GM12878 (cell line): ENCODE measurements around the gene UNC80. TPM values are rescaled to one million over a fixed set of nuclear protein-coding genes. Genes with fewer than 3 reads are reported as not detected.

Experiments used
- ATAC-seq: fragments of 200-7000 bp; cut with Tn5 transposase; 3 replicates; pipeline ENCODE4 v1.9.1; 2020; ENCODE audit warnings: mild to moderate bottlenecking, moderate library complexity
- BruUV-seq: library from RNA; stranded (reverse); fragments of 400-500 nt; replicated peaks from 2 replicates; lab custom pipeline; 2021; lab: Mats Ljungman, UMichigan
- CTCF ChIA-PET: fragments of 300-600 bp; sonication (Branson Sonifier 250); formaldehyde crosslinking; extraction: SDS; loops from one replicate; lab custom pipeline; 2021; ENCODE audit warnings: inconsistent platforms; lab: Yijun Ruan, JAX
- POLR2A ChIA-PET: fragments of 350-600 bp; formaldehyde crosslinking; extraction: SDS; loops from one replicate; lab custom pipeline; 2021; ENCODE audit warnings: inconsistent platforms; lab: Charles Lee
- RAD21 ChIA-PET: fragments of 300-600 bp; sonication (Branson Sonifier 250); formaldehyde crosslinking; loops from one replicate; lab custom pipeline; 2023; ENCODE audit warnings: antibody characterized with exemption; ENCODE audit not compliant: unreplicated experiment; lab: Charles Lee
- SMC1A ChIA-PET: fragments of 300-600 bp; sonication (Branson Sonifier 250); formaldehyde crosslinking; loops from one replicate; lab custom pipeline; 2023; ENCODE audit not compliant: unreplicated experiment, uncharacterized antibody; lab: Charles Lee
- DNase-seq: peaks from one replicate; pipeline ENCODE4 v3.0.0-alpha.2; 2011; ENCODE audit warnings: low read depth, low spot score
- FAIRE-seq: peaks from 3 replicates; lab custom pipeline; 2011; peaks lifted over from hg19 to GRCh38; lab: Jason Lieb, UNC
- H2AFZ ChIP-seq: 2 replicates; pipeline ENCODE4 v1.6.0; 2011; ENCODE audit warnings: low read depth, low read length, control low read depth; ENCODE audit not compliant: control insufficient read depth
- H3K27ac ChIP-seq: 2 replicates; pipeline ENCODE4 v1.5.1; 2011; ENCODE audit warnings: control low read depth; ENCODE audit not compliant: control insufficient read depth, insufficient read depth
- H3K27me3 ChIP-seq, 2 experiments: replicated peaks in 1 of 2; 2 replicates each; pipeline versions ENCODE4 v1.6.0 to v1.6.1; 2011; ENCODE audit warnings: low read length in 1 of 2; ENCODE audit not compliant: control insufficient read depth in 2 of 2, insufficient read depth in 2 of 2
- H3K36me3 ChIP-seq, 2 experiments: 2 replicates each; pipeline ENCODE4 v1.5.1; 2011; ENCODE audit warnings: low read length in 1 of 2; ENCODE audit not compliant: control insufficient read depth in 2 of 2, insufficient read depth in 2 of 2
- H3K4me1 ChIP-seq: 2 replicates; pipeline ENCODE4 v1.6.1; 2011; ENCODE audit warnings: mild to moderate bottlenecking, low read length, moderate library complexity, mixed read lengths; ENCODE audit not compliant: control insufficient read depth, insufficient read depth
- H3K4me2 ChIP-seq: 2 replicates; pipeline ENCODE4 v1.6.0; 2011; ENCODE audit warnings: control low read depth; ENCODE audit not compliant: control insufficient read depth, insufficient read depth
- H3K4me3 ChIP-seq: fragments of 200-600 bp; sonication (generic); 2 replicates; pipeline ENCODE4 v1.5.1; 2016
- H3K79me2 ChIP-seq: 2 replicates; pipeline ENCODE4 v1.6.0; 2011; ENCODE audit warnings: low read length; ENCODE audit not compliant: control insufficient read depth, insufficient read depth
- H3K9ac ChIP-seq: 2 replicates; pipeline ENCODE4 v1.8.0; 2011; ENCODE audit warnings: low read length, control low read depth, mixed read lengths; ENCODE audit not compliant: control insufficient read depth, insufficient read depth
- H3K9me3 ChIP-seq: replicated peaks from 3 replicates; pipeline ENCODE4 v1.5.1; 2011; ENCODE audit warnings: mild to moderate bottlenecking, low read length; ENCODE audit not compliant: control insufficient read depth, insufficient read depth
- H4K20me1 ChIP-seq: 2 replicates; pipeline ENCODE4 v1.6.0; 2011; ENCODE audit not compliant: control insufficient read depth, insufficient read depth
- ASH2L ChIP-seq: fragments of 300-600, 200-600 bp; sonication (generic); IDR thresholded peaks from 2 replicates; pipeline ENCODE4 v1.6.1; 2017; ENCODE audit warnings: low read depth, mild to moderate bottlenecking, borderline replicate concordance
- BHLHE40 ChIP-seq, 2 experiments: fragments of 450-650 bp in 1 of 2; IDR thresholded peaks; 2 replicates each; pipeline ENCODE4 v1.6.1; 2011 to 2017; ENCODE audit warnings: low read depth in 2 of 2, borderline replicate concordance in 1 of 2, improper control_type of control experiment in 1 of 2, low read length in 1 of 2, mild to moderate bottlenecking in 1 of 2
- CHD4 ChIP-seq: fragments of 200-600 bp; sonication (generic); IDR thresholded peaks from 2 replicates; pipeline ENCODE4 v1.6.1; 2016; ENCODE audit warnings: mild to moderate bottlenecking
- MEF2A ChIP-seq: IDR thresholded peaks from 2 replicates; pipeline ENCODE4 v1.6.1; 2011; ENCODE audit warnings: low read depth, mild to moderate bottlenecking, low read length, moderate library complexity; ENCODE audit not compliant: insufficient read depth
- SPI1 ChIP-seq: IDR thresholded peaks from 2 replicates; pipeline ENCODE4 v1.6.1; 2011; ENCODE audit warnings: low read depth, mild to moderate bottlenecking, low read length, moderate library complexity, borderline replicate concordance; ENCODE audit not compliant: insufficient read depth
- WGBS: methylation state at CpG from one replicate; pipeline ENCODE4 v1.1.6; 2016; ENCODE audit warnings: low lambda C conversion rate; ENCODE audit not compliant: insufficient replicate concordance, insufficient coverage; ENCODE audit errors: missing lambda C conversion rate; 5-methylcytosine and 5-hydroxymethylcytosine counted together
- in situ Hi-C: fragments of 300-500 bp; cut with MboI; formaldehyde crosslinking; loops from 9 replicates; pipeline ENCODE4 v1.14.3; 2018; ENCODE audit warnings: mixed read lengths
- intact Hi-C: fragments of 100-400 bp; cut with micrococcal nuclease; formaldehyde crosslinking; loops from one replicate; pipeline ENCODE4 v1.14.2; 2022; ENCODE audit not compliant: unreplicated experiment
- polyA plus RNA-seq, 11 experiments: library from polyadenylated mRNA; depleted of rRNA in 4 of 11; unstranded in 6 of 11; stranded (reverse) in 5 of 11; fragments of >200 nt; fragmentation: Nextera tagmentation in 4 of 11; fragmentation: Illumina TruSeq in 1 of 11; extraction: Ambion mirVana in 4 of 11; extraction: Trizol in 1 of 11; gene quantifications; 1 replicate in 1 of 11; 2 replicates in 10 of 11; pipeline versions ENCODE4 v1.2.1 to v1.2.3, GENCODE V29; 2011 to 2016; ENCODE audit warnings: inconsistent platforms in 2 of 11, missing spikeins in 2 of 11, low read depth in 1 of 11
- total RNA-seq, 4 experiments: library from RNA; depleted of rRNA in 3 of 4; stranded (reverse); fragments of >200 nt in 3 of 4; fragmentation: Illumina TruSeq in 1 of 4; extraction: Trizol in 1 of 4; gene quantifications; 2 replicates each; pipeline versions ENCODE4 v1.2.1 to v1.2.3, GENCODE V29; 2013 to 2021
- TF ChIP-seq, protein P1 (sequence below): IDR thresholded peaks from 2 replicates; pipeline ENCODE4 v1.6.1; 2011; ENCODE audit warnings: low read depth, mild to moderate bottlenecking, low read length, moderate library complexity, borderline replicate concordance; ENCODE audit errors: extremely low read depth
- TF ChIP-seq, protein P2 (sequence below): fragments of 450-650 bp; IDR thresholded peaks from 2 replicates; pipeline ENCODE4 v1.6.1; 2017; ENCODE audit warnings: borderline replicate concordance
- TF ChIP-seq, protein P3 (sequence below): fragments of 450-650 bp; IDR thresholded peaks from 2 replicates; pipeline ENCODE4 v1.6.1; 2017; ENCODE audit warnings: antibody characterized with exemption, mild to moderate bottlenecking, moderate library complexity

The UNC80 gene
- total and polyA plus RNA-seq, 10 of the 15 experiments (the other 5 are each of a cell fraction or from before 2014, with no cell fraction given), result not detected

DNA sequence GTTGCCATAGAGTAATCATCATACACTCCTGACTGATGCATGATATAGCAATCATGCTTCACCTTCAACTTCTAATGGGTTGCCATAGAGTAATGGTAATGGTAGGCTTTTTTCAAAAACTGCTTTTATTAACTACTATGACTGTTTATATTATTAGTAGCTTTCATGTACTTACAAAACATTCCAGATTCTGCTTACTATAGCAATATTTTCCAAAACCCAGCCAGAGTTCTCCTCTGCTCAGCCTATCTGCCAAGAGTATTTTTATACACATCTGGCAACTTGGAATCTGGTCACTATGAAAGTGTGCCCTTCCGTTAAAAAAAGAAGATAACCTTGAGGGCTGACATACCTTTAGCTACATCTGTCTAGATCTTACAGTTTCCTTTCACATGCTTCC is 5.0 kb upstream of the UNC80 start (continued):
- no peak for TF ChIP-seq SPI1

DNA sequence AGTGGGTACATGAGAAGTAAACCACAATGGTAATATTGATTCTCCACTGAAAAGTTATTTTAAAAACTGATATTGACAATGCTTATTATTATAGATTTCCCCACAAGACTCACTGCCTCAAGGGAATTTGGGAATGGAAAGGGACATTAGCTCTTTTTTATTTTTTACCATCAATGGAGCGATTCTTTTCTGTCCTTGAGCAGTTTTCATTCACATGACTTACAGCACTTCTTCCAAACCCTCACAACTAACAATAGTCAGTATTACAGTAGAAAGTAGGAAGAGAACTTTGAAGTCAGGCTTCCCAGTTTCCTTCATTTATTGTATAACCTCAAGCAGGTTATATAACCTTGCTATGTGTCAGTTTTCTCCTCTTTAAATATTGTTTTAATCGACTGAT is 4.3 kb upstream of the UNC80 start:
- H3K4me3 ChIP-seq, result no peak overlapping the region
- 25% methylated on average over 2 of the region's 2 CpGs for WGBS
- no peak overlapping the region for H3K27ac ChIP-seq
- no peak overlapping the region for H3K4me2 ChIP-seq
- peaks cover 0 to 2% of the 10 kb centered on the region in 2 experiments; a peak in 1 of 4 replicates for H3K27me3 ChIP-seq
- H3K9ac ChIP-seq, result no peak overlapping the region
- in situ Hi-C loops, result no loop called here
- H2AFZ ChIP-seq, result no peak overlapping the region
- no peak for DNase-seq
- ChIA-PET SMC1A (no interaction called here), RAD21 (no interaction called here), CTCF (no interaction called here), POLR2A (no interaction called here)
- no peaks in the 10 kb centered on the region for H3K36me3 ChIP-seq
- no peaks in the 10 kb centered on the region for H3K79me2 ChIP-seq
- no peaks in the 10 kb centered on the region for H3K4me1 ChIP-seq
- FAIRE-seq, result no peak
- no peaks in the 10 kb centered on the region for H3K9me3 ChIP-seq
- intact Hi-C loops, result no loop called here
- no peak for ATAC-seq
- no peaks in the 10 kb centered on the region for H4K20me1 ChIP-seq
- TF ChIP-seq CHD4, result no peak
- no TSS peak for BruUV-seq

DNA sequence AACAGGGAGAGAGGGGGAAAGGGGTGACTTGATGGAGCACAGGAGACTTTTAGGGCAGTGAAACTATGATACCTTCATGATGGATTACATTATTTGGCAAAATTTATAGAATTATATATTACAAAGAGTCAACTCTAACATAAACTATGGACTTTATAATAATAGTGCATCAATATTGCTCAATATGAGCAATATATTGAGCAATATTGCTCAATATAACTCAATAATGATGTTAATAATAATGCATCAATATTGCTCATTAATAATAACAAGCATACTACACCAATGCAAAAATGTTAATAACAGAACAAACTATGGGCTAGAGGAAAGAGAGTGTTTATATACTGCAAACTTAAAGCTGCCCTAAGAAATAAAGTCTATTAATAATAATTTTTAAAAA is 3.1 kb upstream of the UNC80 start:
- Histone ChIP-seq H3K36me3 (no peaks in the 10 kb centered on the region), H2AFZ (no peak overlapping the region), H3K4me1 (no peaks in the 10 kb centered on the region), H4K20me1 (no peaks in the 10 kb centered on the region), H3K4me2 (no peak overlapping the region), H3K9me3 (no peaks in the 10 kb centered on the region), H3K27me3 (peaks cover 0 to 2% of the 10 kb centered on the region in 2 experiments; a peak in 1 of 4 replicates), H3K9ac (no peak overlapping the region), H3K4me3 (no peak overlapping the region), H3K27ac (no peak overlapping the region), H3K79me2 (no peaks in the 10 kb centered on the region)
- no peak for TF ChIP-seq MEF2A
- TF ChIP-seq, protein P1, sequence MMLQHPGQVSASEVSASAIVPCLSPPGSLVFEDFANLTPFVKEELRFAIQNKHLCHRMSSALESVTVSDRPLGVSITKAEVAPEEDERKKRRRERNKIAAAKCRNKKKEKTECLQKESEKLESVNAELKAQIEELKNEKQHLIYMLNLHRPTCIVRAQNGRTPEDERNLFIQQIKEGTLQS, result no peak
- TF ChIP-seq, protein P2, sequence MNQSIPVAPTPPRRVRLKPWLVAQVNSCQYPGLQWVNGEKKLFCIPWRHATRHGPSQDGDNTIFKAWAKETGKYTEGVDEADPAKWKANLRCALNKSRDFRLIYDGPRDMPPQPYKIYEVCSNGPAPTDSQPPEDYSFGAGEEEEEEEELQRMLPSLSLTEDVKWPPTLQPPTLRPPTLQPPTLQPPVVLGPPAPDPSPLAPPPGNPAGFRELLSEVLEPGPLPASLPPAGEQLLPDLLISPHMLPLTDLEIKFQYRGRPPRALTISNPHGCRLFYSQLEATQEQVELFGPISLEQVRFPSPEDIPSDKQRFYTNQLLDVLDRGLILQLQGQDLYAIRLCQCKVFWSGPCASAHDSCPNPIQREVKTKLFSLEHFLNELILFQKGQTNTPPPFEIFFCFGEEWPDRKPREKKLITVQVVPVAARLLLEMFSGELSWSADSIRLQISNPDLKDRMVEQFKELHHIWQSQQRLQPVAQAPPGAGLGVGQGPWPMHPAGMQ, result no peak
- TF ChIP-seq ASH2L, result no peak
- TF ChIP-seq, protein P3, sequence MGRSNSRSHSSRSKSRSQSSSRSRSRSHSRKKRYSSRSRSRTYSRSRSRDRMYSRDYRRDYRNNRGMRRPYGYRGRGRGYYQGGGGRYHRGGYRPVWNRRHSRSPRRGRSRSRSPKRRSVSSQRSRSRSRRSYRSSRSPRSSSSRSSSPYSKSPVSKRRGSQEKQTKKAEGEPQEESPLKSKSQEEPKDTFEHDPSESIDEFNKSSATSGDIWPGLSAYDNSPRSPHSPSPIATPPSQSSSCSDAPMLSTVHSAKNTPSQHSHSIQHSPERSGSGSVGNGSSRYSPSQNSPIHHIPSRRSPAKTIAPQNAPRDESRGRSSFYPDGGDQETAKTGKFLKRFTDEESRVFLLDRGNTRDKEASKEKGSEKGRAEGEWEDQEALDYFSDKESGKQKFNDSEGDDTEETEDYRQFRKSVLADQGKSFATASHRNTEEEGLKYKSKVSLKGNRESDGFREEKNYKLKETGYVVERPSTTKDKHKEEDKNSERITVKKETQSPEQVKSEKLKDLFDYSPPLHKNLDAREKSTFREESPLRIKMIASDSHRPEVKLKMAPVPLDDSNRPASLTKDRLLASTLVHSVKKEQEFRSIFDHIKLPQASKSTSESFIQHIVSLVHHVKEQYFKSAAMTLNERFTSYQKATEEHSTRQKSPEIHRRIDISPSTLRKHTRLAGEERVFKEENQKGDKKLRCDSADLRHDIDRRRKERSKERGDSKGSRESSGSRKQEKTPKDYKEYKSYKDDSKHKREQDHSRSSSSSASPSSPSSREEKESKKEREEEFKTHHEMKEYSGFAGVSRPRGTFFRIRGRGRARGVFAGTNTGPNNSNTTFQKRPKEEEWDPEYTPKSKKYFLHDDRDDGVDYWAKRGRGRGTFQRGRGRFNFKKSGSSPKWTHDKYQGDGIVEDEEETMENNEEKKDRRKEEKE, result no peak
- TF ChIP-seq BHLHE40 (IDR thresholded peaks at IDR 0.05; ENCODE audit: borderline replicate concordance in 1 of 2, low read depth in 2 of 2, low read length in 1 of 2), result no peak
- ChIA-PET SMC1A (no interaction called here), POLR2A (no interaction called here), RAD21 (no interaction called here), CTCF (interaction anchor here (0.6 kb wide), 1 partner anchor 1235 kb away, joined by 3 read pairs; no protein-coding TSS in a partner anchor)
- no TSS peak for BruUV-seq
- ATAC-seq, result no peak
- no peak for FAIRE-seq
- intact Hi-C loops, result no loop called here
- no peak for DNase-seq
- in situ Hi-C loops, result no loop called here
